Body of pancreas (tissue), 4 donors: ENCODE results near the gene ALDH1L2. TPM values are rescaled to one million over a fixed set of nuclear protein-coding genes. Genes with fewer than 3 reads are reported as not detected.

Source experiments
- ATAC-seq: fragments of 150-250 bp; one replicate; pipeline ENCODE4 v1.9.1; 2016
- DNase-seq, 4 donors: peaks; one replicate each; pipeline ENCODE4 v3.0.0-alpha.2; 2019
- H3K27ac ChIP-seq, 4 donors: fragments of 200-600 bp; sonication (generic); 1 replicate in 3 of 4; 2 replicates in 1 of 4; pipeline versions ENCODE4 v1.5.1 to v1.6.1; 2016 to 2019; ENCODE audit warnings: mild to moderate bottlenecking in 1 of 4, mixed read lengths in 1 of 4, moderate library complexity in 1 of 4
- H3K27me3 ChIP-seq, 2 donors: fragments of 200-600 bp; sonication (generic); one replicate each; pipeline ENCODE4 v1.6.0; 2016; ENCODE audit warnings: mild to moderate bottlenecking in 1 of 2
- H3K36me3 ChIP-seq, 2 donors: fragments of 200-600 bp; sonication (generic); replicated peaks in 1 of 2; 2 replicates each; pipeline ENCODE4 v1.5.1; 2016; ENCODE audit warnings: low read depth in 2 of 2; ENCODE audit not compliant: insufficient read depth in 1 of 2
- H3K4me1 ChIP-seq: fragments of 200-600 bp; sonication (generic); one replicate; pipeline ENCODE4 v1.6.0; 2016
- H3K4me3 ChIP-seq, 2 donors: fragments of 200-600 bp; sonication (generic); 1 replicate in 1 of 2; 2 replicates in 1 of 2; pipeline ENCODE4 v1.5.1; 2016 to 2019
- H3K9me3 ChIP-seq, 3 donors: fragments of 200-600 bp; sonication (generic); 1 replicate in 2 of 3; 2 replicates in 1 of 3; pipeline ENCODE4 v1.5.1; 2016
- CTCF ChIP-seq, 7 experiments: fragments of 450-650 bp in 4 of 7; fragments of 200-600 bp in 3 of 7; sonication (generic) in 3 of 7; IDR thresholded peaks; one replicate each; pipeline ENCODE4 v1.5.1; 2016 to 2019; ENCODE audit warnings: antibody characterized with exemption in 7 of 7
- POLR2A ChIP-seq, 3 donors: fragments of 450-650 bp; IDR thresholded peaks; one replicate each; pipeline ENCODE4 v1.6.1; 2016; ENCODE audit warnings: antibody characterized with exemption in 3 of 3, mild to moderate bottlenecking in 2 of 3
- WGBS, 2 donors: methylation state at CpG; one replicate each; pipeline ENCODE4 v1.1.5; 2017; 5-methylcytosine and 5-hydroxymethylcytosine counted together
- intact Hi-C: fragments of 100-400 bp; cut with DNase I; formaldehyde crosslinking; loops from one replicate; pipeline ENCODE4 v1.15.1; 2023
- total RNA-seq, 2 donors: library from RNA; depleted of rRNA; stranded (reverse); fragments of >200 nt; gene quantifications; one replicate each; pipeline ENCODE4 v1.1.0, GENCODE V29; 2016

Gene ALDH1L2
- total RNA-seq, 2 donors from 2014 or later = 31.1 to 71.2 TPM

- H3K4me1 ChIP-seq = peaks cover 24% of the 10 kb centered on the region
- DNase-seq (peak in 1 of 4 donors; percentile 30), ATAC-seq (no peak)
- TF ChIP-seq CTCF (IDR thresholded peaks at IDR 0.05) (no peak), POLR2A (IDR thresholded peaks at IDR 0.05) (no peak)
- H3K4me3 ChIP-seq = no peak overlapping the region
- peak overlapping the region in 1 of 4 donors; percentile 55 for H3K27ac ChIP-seq
- H3K9me3 ChIP-seq = no peaks in the 10 kb centered on the region
- no peaks in the 10 kb centered on the region for H3K27me3 ChIP-seq
- intact Hi-C loops = no loop called here
- WGBS, 2 donors = 90 to 91% methylated on average over 4 of the region's 4 CpGs
- H3K36me3 ChIP-seq = peaks cover 0 to 10% of the 10 kb centered on the region in 2 donors
Measured at GRCh38 chr12:105026411-105026810, 57.8 kb downstream of the ALDH1L2 start.

- ATAC-seq = peak; percentile 58
Measured at GRCh38 chr12:105025890-105026289, 58.4 kb downstream of the ALDH1L2 start.

GRCh38 chr12:105024928-105025327, 59.3 kb downstream of the ALDH1L2 start:
- DNase-seq (no peak), ATAC-seq (peak; percentile 34)
- Histone ChIP-seq H3K4me3 (no peak overlapping the region), H3K4me1 (peaks cover 28% of the 10 kb centered on the region), H3K36me3 (peaks cover 0 to 8% of the 10 kb centered on the region in 2 donors), H3K27me3 (no peaks in the 10 kb centered on the region), H3K9me3 (no peaks in the 10 kb centered on the region), H3K27ac (peak overlapping the region in 3 of 4 donors; percentile 12 to 55 (median 16))
- WGBS, 2 donors = 16 to 27% methylated on average over 2 of the region's 2 CpGs
- intact Hi-C loops = no loop called here
- no peak for TF ChIP-seq CTCF (IDR thresholded peaks at IDR 0.05)
- TF ChIP-seq POLR2A (IDR thresholded peaks at IDR 0.05) = no peak

More at GRCh38 chr12:105025890-105026289, 58.4 kb downstream of the ALDH1L2 start:
- TF ChIP-seq CTCF (IDR thresholded peaks at IDR 0.05) = no peak
- TF ChIP-seq POLR2A (IDR thresholded peaks at IDR 0.05) = no peak
- Histone ChIP-seq H3K4me3 (no peak overlapping the region), H3K4me1 (peaks cover 19% of the 10 kb centered on the region), H3K9me3 (no peaks in the 10 kb centered on the region), H3K27ac (peak overlapping the region in 2 of 4 donors; percentile 12 to 55), H3K36me3 (peaks cover 0 to 10% of the 10 kb centered on the region in 2 donors), H3K27me3 (no peaks in the 10 kb centered on the region)
- DNase-seq = peak; percentile 33 to 70 (median 61)
- 21 to 28% methylated on average over 5 of the region's 5 CpGs for whole genome bisulfite sequencing, 2 donors
- intact Hi-C loops = no loop called here

GRCh38 chr12:105020241-105020962, 63.9 kb downstream of the ALDH1L2 start:
- H3K27ac ChIP-seq = peak overlapping the region in 1 of 4 donors; percentile 35
- peaks cover 0 to 3% of the 10 kb centered on the region in 2 donors for H3K36me3 ChIP-seq
- DNase-seq (no peak), ATAC-seq (no peak)
- intact Hi-C loops = no loop called here
- no peaks in the 10 kb centered on the region for H3K9me3 ChIP-seq
- 35 to 40% methylated on average over 3 of the region's 3 CpGs for WGBS, 2 donors
- H3K4me3 ChIP-seq = no peak overlapping the region
- H3K27me3 ChIP-seq = no peaks in the 10 kb centered on the region
- TF ChIP-seq POLR2A (IDR thresholded peaks at IDR 0.05) (no peak), CTCF (IDR thresholded peaks at IDR 0.05) (no peak)
- H3K4me1 ChIP-seq = peaks cover 23% of the 10 kb centered on the region

GRCh38 chr12:105018776-105019175, 65.5 kb downstream of the ALDH1L2 start:
- Histone ChIP-seq H3K4me1 (peaks cover 11% of the 10 kb centered on the region), H3K36me3 (peaks cover 0 to 4% of the 10 kb centered on the region in 2 donors), H3K27ac (no peak overlapping the region), H3K9me3 (no peaks in the 10 kb centered on the region), H3K4me3 (no peak overlapping the region), H3K27me3 (no peaks in the 10 kb centered on the region)
- intact Hi-C loops = no loop called here
- no peak for TF ChIP-seq POLR2A (IDR thresholded peaks at IDR 0.05)
- TF ChIP-seq CTCF (IDR thresholded peaks at IDR 0.05) = no peak
- DNase-seq (no peak), ATAC-seq (no peak)
- WGBS, 2 donors = 86% methylated on average over 9 of the region's 9 CpGs
